Measurements from ENCODE around the gene PLEKHM2. TPM values are rescaled to one million over a fixed set of nuclear protein-coding genes. Genes with fewer than 3 reads are reported as not detected.

PLEKHM2 gene
- total RNA-seq, 1 experiment from 2014 or later: 38.5 TPM

DNA sequence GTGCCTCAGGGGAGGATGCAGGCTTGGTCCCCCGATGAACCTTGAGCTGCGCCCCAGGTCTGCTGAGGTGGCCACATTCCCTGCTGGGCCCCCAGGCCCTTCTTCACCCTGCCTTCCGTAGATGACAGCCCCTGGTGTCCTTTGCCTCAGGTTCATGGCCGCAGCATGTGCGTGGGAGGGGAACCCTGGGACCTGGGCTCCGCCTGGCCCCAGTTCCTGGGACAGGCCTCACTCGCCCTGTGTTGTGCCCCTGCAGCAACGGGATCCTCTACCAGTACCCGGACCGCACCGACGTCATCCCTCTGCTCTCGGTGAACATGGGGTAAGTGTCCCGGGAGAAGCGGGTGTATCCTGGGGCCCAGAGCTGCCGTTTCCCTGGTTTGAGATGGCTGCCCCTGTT, 46.8 kb downstream of the PLEKHM2 start:
- ChIA-PET RAD21 (ENCODE audit: low non-redundant PET in 1 of 2, low total read pairs in 2 of 2, uncharacterized antibody in 2 of 2, unreplicated experiment in 2 of 2) (no interaction called here), POLR2A (no interaction called here), CTCF (interaction anchor here (1.5 kb wide), 1 partner anchor 10 kb away, joined by 4 read pairs; no protein-coding TSS in a partner anchor)
- no peaks in the 10 kb centered on the region for H3K9me3 ChIP-seq (ENCODE audit: control insufficient read depth in 1 of 2, insufficient read depth in 1 of 2, low read depth in 1 of 2, low read length in 2 of 2)
- intact Hi-C loops (cut with micrococcal nuclease): no loop called here
- TF ChIP-seq EGR1 (IDR thresholded peaks at IDR 0.05; ENCODE audit: low read depth): no peak
- TF ChIP-seq SRF (IDR thresholded peaks at IDR 0.05; ENCODE audit: low read depth): no peak
- no peak for TF ChIP-seq TCF7L2 (IDR thresholded peaks at IDR 0.05; ENCODE audit: borderline replicate concordance, extremely low read depth, insufficient read depth, insufficient read length)
- TF ChIP-seq YY1 (IDR thresholded peaks at IDR 0.05; ENCODE audit: extremely low read depth, insufficient replicate concordance, low read depth, low read length): no peak
- no peak for TF ChIP-seq ZNF274 (IDR thresholded peaks at IDR 0.05; ENCODE audit: low read depth, low read length)
- TF ChIP-seq FOSL1 (IDR thresholded peaks at IDR 0.05; ENCODE audit: low read depth): no peak
- TF ChIP-seq POLR2AphosphoS5 (IDR thresholded peaks at IDR 0.05; ENCODE audit: low read depth, low read length): no peak
- TF ChIP-seq CTCF (IDR thresholded peaks at IDR 0.05 in 2 of 3, conservative IDR thresholded peaks at IDR 0.05 in 1 of 3; ENCODE audit: borderline replicate concordance in 1 of 3, insufficient read depth in 1 of 3, low read depth in 2 of 3, low read length in 2 of 3): no peak
- no peak for TF ChIP-seq JUND (IDR thresholded peaks at IDR 0.05)
- H3K36me3 ChIP-seq (ENCODE audit: control insufficient read depth in 1 of 2, insufficient read depth in 2 of 2, low read length in 2 of 2): peaks cover 0 to 7% of the 10 kb centered on the region in 2 experiments; a peak in 1 of 4 replicates
- no peak for DNase-seq (ENCODE audit: low read depth, low spot score)
- no peak overlapping the region for H3K4me2 ChIP-seq (ENCODE audit: low read length)
- no peak for ATAC-seq
- no TSS peak for BruUV-seq (replicated peaks)
- no peaks in the 10 kb centered on the region for H3K9me2 ChIP-seq (ENCODE audit: insufficient read depth)
- peaks cover 3 to 5% of the 10 kb centered on the region in 2 experiments; a peak in 1 of 4 replicates for H3K4me1 ChIP-seq (ENCODE audit: control insufficient read depth in 1 of 2, insufficient read depth in 2 of 2, low read length in 2 of 2)
- H3K4me3 ChIP-seq (replicated peaks in 1 of 2; ENCODE audit: low read depth in 1 of 2, low read length in 2 of 2): no peak overlapping the region
- H3K9ac ChIP-seq (ENCODE audit: low read length): no peak overlapping the region
- H2AFZ ChIP-seq (ENCODE audit: low read depth, low read length, poor library complexity, severe bottlenecking): no peak overlapping the region
- no peaks in the 10 kb centered on the region for H3K79me2 ChIP-seq (ENCODE audit: insufficient read depth, low read length)
- H3K27ac ChIP-seq (ENCODE audit: low read depth, low read length): no peak overlapping the region
- no peaks in the 10 kb centered on the region for H3K27me3 ChIP-seq (ENCODE audit: insufficient read depth, low read length)
- H4K20me1 ChIP-seq (ENCODE audit: insufficient read depth): no peaks in the 10 kb centered on the region

Data from HCT116 (cell line).